HG03139 (cell line): ENCODE measurements around the gene RUNX3.
"Not testable (repeated sequence)": the region's sequence is repeated elsewhere in the genome, so short reads cannot be mapped to it uniquely, and the experiment has no call there.

Experiments used
- ATAC-seq: cut with Tn5 transposase; IDR thresholded peaks from one replicate; pipeline ENCODE4 v1.9.1; 2021; ENCODE audit not compliant: unreplicated experiment

Gene RUNX3

DNA sequence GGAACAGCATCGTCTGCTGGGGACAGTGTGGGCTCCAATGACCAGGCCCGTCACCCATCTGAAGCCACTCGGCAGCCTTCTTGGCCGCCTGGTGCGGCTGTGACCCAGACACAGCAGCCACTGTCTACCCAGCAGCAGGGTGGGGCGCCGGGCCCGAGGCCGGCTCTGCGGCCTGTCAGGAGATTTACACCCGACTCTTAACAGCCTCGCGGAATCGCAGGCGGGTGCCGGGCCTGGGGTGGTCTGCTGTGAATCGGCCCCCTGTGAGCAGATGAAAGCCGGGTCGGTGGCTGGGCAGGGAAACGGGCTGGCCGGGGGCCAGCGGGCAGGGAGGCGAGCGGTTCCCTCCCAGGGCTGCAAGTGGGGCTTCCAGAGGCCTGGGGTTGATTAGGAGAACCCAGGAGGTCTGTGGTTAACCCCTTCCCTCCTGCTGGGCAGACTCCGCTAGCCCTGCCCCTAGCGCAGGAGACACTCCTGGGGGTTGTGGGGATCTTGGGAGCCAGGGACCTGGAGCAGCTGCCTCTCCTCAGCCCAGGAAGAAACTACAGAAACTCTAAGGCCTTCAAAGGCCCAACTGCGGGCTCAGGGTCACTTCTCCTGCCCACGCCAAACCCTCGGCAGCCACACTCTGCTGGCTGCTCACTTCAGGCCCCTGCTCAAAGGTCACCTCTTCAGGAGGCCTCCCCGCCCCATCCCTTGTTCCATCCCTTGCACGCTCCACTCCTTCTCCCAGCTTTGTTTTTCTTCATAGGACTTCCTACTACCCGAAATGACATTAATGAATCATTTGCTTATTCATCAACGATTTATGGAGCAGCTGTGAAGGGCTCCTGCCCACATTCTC, 15.6 kb downstream of the RUNX3 start:
- no peak for ATAC-seq

DNA sequence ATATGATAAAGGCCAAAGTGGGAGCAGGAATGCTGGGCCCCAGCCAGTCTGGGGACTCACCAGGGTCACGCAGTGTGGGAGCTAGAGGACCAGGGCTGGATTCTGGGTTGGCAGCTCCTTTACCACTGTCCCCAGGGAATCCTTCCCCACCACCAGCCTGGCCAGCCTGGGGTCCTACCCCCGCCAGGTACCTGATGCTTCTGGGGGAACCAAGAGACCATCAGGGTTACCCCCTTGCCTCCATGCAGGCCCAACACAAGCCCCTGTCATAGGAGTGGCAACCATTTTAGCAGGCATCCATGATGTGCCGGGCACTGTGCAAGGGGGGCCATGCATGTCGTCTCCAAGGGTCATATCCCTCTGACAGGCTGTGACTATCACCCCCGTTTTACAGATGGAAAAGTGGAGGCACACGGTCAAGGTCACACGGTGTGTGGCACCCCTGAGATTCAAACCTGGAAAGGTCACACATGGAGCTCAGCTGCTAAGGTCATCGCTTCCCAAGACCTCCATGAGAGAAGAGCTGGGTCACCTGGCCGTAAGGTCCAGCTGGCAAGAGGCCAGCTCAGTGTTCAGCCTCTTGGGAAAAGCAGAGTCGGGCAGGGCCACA, 16.4 kb downstream of the RUNX3 start:
- no peak for ATAC-seq

DNA sequence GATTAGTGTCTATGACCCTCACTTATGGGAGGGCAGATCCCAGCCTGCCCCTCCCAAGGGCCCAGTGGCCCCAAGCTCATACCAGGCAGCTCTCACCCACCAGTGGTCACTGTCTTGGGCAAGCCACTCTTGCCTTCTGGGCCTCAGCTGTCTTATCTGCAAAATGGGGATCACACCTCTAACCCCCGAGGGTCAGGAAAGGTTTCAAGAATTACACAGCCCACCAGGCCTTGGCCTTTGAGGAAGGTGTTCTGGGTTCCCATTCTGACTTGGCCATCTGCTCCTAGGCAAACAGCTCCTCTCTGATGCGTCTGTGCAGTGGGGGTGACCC, 16.8 kb downstream of the RUNX3 start:
- no peak for ATAC-seq

DNA sequence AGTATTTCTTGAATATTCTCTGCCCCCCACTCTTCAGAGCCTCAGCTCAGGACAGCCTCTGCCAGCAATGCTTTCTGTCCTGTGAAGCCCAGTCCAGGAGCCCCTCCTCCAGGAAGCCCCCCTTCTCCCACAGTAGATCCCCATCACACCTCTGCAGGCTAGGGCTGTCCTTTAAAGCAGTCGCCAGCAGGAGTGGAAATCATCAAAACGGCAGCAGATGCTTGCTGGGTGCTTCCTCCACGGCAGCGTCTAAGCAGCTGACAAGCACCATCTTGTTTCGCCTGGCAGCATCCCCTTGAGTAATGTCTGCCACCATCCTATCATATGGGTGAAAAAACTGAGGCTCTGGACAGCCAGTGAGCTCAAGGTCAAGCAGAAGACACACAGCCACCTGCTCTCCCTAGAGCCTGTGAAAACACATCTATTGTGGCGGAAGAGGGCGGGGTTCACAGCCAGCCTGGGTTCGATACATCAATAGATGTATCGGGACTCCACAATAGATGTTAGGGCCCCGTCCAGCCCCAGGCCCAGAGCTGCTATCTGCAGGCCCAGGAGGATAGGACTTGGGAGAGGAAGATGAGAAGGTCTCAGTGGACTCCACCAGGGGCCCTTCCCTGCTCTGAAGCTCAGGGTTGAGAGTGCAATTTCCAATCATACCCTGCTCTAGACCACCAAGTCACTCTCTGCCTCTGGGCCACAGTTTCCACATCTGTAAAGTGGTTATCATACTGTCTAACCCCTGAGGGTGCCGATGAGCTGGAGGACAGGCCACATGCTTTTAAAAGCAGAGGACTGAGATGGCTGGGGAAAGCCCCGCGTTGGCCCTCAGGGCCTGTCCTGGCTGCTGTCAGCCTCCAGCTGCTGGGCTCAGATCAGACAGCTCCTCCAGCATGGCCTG, 17.5 kb downstream of the RUNX3 start:
- ATAC-seq = no peak

DNA sequence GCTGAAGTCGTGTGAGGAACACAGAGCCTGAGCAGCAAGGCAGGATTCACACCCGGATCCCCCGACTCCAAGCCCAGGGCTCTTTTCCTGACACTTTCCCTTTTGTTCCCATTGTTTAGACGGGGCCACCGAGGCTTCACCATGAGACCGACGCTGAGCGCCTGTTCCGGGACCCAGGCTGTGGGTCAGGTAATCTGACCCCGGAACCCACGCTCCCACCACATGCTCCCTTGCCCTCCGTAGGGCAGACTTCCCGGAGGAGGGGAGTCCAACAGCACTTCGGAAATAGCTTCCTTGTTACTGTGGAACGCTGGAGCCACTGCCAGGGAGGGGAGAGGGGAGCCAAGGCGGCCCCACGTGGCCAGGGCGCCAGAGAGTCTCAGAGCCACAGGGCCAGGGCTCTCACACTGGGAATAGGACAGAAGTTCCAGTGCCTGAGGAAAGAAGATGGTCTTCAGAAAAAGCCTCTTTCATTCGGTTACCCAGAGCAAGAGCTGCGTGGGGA, 18.4 kb downstream of the RUNX3 start:
- no peak for ATAC-seq

DNA sequence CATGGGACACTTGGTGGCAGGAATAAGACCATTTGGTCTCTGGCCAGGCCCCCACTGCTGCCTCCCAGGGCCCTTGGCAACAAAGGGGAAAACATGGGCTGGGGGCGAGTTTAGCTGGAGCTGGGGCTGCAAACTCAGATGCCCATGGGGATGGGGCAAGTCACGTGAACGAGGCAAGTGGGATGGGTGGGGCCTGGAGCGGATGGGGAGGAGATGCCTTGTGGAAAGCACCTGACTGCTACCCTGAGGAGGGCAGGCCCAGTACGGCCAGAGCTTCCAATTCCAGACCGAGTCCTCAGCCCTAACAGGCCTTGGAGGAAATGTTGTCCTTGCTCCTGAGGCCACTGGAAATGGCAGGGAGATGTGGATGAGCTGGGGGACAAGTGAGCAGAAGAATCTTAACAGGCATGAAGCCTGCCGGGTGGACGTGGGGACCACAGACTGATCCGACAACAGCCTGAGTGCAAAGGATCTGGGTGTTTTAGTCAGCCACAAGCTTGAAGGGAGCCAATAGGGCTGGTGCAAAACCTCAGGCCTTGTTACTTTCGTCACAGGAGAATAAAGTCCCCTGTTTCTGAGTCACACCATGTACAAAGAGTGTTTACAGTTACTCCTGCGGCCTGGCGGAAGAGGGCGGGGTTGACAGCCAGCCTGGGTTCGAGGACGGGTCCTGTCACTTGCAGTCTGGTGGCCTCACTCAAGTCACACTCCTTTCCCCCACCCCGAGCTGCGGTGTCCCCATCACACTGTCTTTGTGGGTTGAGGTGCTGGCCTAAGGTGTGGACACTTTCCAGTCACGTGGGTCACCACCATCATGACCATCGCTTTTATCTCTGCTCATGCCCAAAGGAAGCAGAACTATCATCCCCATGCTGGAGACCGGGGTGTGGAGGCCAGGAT, 19.1 kb downstream of the RUNX3 start:
- no peak for ATAC-seq

DNA sequence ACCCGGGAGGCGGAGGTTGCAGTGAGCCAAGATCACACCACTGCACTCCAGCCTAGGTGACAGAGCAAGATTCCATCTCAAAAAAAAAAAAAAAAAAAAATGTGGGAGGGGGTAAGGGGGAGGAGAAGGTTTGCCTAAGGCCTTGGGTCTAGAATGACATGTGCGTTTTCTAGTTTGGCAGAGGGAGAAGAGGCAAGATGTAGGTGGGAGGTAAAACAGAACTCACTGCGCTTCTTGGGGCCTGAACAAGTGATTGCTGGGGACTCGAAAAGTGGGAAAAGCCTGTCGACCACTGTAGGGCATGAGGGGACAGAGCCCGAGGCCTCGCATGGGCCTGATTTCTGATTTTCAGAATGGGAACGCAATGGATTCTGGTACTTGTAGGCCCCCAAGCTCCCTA, 19.9 kb downstream of the RUNX3 start:
- ATAC-seq = no peak

DNA sequence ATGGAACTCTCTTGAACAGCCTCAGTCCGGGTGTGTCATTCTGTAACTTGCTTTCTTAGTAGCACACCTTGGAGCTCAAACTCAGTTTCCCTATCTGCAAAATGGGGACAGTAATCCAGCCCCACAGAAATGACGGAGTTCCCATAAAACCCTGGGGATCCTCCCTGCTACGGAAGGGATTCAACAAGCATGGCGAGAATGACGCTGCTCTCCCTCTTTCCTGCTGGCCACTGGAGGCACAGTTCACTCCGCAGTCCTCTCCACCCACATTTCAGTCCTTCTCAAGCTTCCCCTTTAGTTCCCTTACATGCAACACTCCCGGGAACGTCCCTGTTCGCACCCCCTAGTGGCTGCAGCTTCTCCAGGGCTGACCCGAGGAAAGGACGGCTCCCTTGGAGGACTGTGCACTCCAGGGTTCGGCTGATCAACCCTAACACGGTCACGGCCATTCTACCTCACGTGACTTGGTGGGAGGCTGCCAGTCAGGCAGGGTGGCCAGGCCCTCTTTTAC, 20.6 kb downstream of the RUNX3 start:
- no peak for ATAC-seq

DNA sequence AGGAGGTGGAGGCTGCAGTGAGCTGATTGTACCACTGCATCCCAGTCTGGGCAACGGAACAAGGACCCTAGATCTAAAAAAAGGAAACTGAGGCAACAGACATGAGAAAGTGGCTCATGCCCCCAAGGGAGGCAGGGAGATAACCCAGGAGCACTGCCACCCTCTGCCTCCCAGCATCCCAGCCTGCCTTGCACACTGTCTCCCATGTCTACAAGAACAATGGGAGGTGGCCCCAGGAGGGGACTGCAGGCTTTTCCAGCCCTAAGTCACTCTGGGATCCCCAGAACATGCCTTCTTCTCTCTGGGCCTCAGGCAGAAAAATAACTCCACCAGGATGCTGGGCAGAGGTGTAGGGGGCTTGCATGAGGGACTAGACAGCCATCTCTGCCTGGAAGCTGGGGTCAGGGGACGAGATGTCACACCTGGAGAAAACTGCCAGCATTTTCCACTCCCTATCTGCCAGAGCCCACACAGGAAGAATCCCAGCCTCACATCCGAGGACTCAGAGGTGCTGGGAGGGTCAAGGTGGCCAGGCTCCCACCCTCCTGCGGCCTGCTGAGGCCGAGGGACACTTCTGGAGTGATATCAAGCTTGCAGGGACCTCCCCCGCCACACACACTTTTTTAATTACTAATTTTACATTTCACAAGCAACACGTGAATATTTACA, 21.4 kb downstream of the RUNX3 start:
- no peak for ATAC-seq

DNA sequence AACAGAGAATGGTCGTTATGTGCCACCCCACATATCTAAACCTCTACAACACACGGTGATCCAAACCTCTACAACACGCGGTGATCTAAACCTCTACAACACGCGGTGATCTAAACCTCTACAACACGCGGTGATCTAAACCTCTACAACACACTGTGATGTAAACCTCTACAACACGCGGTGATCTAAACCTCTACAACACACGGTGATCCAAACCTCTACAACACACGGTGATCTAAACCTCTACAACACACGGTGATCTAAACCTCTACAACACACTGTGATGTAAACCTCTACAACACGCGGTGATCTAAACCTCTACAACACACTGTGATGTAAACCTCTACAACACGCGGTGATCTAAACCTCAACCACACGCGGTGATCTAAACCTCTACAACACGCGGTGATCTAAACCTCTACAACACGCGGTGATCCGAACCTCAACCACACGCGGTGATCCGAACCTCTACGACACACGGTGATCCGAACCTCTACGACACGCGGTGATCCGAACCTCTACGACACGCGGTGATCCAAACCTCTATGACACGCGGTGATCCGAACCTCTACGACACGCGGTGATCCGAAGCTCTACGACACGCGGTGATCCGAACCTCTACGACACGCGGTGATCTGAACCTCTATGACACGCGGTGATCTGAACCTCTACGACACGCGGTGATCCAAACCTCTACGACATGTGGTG, 22.3 kb downstream of the RUNX3 start:
- ATAC-seq = not testable (repeated sequence)

DNA sequence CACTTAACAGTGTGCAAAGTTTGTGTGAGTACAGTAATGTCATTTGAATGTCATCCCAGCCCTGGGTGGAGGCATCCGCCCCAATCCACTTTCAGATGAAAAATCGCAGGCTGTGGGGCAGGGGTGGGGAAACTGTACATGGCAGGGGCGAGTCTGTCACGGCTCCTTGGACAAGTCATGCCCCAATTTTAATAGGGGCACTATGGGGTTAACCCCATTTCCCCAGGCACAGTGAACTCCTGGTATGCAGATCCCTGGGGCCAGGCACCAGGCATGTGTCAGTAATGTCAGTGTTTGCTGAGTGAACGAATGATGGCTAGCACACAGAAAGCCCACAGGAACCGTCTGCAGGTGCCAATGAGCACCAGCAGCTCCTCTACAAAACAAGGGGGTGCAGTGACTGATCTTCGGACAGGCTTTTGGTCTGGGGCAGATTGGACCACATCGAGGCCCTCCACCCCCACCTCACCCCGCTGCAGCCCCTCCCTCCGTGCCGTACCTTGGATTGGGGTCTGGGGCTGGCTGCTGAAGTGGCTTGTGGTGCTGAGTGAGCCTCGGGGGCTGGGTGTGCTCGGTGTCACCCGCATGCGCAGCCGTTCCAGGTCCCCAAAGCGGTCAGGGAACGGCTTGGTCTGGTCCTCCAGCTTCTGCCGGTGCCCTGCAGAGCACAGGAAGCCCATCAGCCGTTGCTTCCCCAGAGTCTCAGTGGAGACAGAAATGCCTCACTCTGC, 23.2 kb downstream of the RUNX3 start:
- no peak for ATAC-seq

DNA sequence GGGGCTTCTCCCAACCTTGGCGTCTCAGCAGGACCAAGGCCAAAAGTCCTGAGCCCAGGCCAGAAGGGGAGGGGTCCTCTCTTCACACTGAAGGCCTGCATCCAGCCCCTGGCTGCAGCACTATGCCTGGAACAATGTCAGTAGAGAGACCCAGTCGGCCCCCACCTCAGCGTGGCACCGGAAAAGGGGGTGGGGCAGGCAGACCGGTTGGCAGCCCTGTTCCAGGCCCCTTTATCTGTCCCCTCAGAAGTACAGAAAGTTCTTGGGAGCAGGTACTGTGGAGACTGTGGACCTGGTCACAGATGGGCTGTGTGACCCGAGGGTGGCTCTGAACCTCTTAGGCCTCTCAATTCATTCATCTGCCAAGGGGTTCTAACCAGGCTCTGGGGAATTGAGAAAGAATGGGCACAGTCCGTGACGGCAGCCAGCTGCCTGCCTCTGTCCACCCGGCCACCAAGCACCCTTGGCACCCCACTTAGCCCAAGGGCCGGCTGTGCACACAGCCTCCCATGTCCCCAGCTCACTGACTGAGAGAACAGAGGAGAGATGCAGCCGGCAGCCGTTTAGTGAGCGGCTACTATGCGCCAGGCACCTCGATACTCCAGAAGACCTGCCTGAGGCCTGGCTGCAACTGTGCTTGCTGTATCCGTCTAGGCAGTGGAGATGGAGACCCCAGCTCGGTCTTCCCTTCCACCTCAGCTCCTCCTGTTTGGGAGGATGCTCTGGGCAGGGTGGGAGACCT, 23.9 kb downstream of the RUNX3 start:
- no peak for ATAC-seq

DNA sequence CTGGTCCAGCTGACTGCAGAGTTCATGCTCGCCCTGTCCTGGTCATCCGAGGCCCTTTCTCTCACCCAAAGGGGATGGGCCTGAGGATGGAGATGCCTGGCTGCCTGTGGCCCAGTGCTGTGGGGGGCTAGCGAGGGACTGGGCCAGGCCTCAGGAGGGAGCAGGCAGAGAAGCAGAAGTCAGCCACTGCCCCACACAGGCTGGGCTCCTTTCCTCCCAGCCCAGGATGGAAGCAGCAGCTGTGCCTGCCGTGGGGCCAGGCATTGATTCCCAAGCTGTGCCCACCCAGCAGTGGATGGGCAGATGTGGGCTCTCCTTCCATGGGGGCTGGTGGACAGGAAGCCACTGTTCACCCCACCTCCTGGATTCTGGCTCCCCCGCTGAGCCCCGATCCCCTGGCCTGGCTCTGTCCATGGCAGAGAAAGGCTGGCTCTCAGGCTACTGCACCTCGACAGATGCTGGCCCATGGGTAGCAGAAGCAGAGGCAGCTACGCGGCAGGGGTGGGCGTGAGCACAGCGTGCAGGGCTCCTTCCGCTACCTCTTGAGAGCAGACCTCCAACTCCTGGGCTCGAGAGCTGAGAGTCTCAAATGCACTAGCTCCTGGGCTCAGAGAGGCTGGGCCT, 24.6 kb downstream of the RUNX3 start:
- no peak for ATAC-seq

DNA sequence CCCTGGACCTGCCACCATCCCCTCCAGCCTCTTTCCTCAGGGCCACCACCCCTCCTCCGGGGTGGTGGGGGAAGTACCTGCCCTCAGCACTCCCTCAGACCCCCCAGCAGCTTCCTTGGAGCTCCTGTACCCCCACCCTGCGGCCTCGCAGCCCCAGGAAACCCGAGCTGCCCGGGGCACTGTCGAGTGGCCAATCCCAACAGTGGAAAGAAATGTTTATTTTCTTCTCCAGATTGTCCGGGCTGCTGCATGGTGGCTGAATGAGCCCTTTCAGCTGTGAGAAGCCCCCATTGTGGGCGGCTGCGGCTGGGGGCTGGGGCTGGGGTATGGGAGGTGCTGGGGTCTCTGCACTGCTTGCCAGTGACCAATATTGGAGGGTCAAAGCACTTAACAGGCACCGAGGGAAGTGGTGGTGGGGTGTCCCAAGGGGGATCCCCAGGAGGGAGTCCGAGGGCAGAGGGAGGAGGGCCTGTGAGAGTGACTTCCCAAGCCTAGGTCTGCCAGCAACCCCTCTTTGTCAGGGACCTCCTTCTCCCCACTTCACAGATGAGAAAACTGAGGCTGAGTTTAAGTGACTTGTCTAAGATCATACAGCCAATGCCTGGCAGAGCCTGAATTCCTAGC, 25.2 kb downstream of the RUNX3 start:
- ATAC-seq = no peak

DNA sequence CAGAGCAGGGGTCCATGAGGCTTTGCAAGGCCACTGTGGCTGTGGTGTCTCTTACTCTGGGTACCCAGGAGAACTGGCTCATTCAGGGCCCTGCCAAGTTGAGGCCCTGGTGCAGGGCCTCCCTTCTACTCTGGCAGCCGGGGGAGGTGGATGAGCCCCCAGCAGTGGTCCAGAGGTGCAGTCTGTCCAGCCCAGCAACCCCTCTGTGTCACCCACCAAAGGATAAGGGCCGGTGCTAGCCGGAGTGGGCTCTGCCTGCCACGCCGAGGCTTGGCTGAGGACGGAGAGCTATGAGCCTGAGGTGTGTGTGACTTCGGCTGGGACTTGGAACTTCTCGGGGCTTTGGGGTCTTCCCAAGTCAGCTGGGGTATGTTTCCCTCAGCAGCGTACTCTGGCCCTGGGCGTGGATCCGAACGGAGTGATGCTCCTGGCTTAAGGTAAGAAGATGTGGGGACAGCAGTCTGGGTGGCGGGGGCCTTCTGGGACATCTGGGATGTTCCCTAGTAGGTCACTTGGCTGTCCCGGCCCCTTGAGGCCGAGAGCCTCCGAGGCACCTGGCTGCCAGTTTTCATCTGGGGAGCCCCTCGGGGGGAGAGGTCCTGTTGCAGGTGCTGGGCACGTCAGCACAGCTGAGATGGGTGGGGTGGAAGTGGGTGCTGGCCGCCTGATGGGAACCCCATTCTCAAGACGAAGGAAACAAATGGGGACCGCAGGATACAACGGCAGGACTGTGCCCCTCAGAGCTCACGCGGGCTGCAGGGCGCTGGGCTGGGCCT, 25.9 kb downstream of the RUNX3 start:
- no peak for ATAC-seq

DNA sequence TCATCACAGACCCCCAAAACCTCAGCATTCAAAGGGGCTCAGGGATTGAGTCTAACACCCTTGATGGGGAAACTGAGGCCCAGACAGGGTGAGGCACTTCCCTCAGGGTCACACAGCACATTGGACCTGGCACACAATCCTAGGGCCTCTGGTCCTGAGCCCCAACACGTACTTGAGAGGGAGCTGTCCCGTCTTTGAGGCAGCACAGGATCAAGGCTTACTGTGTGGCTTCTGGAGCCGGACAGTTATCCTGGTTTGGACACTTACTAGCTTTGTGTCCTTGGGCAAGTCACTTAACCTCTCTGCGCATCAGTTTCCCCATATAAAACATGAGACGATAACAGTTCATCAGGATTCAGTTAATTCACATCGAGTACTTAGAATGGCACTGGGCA, 26.5 kb downstream of the RUNX3 start:
- ATAC-seq = no peak
